Fibroblast of skin of scalp (primary cell): ENCODE data around the gene SUCLG2.

Experiments used
- DNase-seq: peaks from one replicate; pipeline ENCODE4 v3.0.0-alpha.2; 2013

Gene SUCLG2

DNA sequence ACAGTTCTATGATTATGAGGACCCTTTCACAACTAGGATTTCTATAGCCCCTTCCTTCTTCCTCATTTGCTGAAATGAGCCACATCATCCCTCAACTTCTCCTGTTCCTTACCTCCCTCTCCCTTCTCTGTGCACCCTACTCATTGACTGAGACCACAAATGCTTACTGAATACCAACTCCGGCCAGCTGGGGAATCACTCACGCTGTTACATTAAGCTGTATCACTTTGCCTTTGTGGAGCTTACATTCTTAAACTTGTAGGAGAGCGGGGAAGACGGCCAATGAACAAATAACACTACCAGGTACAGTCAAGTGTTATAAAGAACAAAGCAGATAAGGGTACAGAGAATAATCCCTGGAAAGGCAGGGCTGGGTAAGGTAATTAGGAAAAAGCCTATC, 5.7 kb downstream of the SUCLG2 start:
- DNase-seq, result peak; percentile 19

DNA sequence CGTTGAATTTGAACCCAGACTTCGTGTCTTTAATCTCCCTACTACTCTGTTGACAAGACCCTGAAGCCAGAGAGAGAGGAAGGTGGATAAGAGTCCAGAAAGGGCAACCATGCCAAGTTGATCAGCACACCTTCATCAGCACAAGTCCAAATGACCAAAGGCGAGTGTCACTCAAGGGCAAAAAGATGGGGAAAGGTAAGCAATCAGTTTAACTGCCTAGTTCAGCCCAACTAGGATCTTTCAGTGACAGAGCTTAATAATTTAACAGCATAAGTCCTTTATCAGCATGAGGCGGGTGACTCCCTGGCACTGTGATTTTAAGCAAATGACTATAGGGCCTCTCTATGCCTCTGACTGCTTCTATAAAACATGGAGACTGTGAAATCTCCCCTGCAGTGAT, 6.2 kb downstream of the SUCLG2 start:
- DNase-seq, result no peak

DNA sequence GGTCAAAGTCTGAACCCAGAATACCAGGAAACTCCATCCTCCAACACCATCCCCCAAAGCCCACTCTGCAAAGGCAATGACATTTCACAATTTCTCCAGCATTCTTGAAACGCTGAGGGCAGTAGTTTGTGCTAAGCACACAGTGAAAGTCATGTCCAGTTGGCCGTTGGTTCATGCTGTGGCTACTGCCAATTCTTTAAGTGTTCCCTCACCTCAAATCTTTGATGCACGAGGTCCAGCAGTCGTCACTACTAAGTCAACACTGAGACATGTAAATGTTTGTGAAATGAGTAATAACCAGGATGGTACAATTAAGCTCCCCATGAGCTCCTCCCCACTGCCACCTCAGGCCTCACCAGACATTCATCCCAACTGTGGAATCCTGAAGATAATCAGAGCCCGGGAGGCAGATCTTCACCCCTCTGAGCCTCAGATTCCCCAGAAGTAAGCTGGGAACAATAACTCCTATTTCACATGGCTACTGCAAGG, 7.0 kb downstream of the SUCLG2 start:
- peak; percentile 94 for DNase-seq

DNA sequence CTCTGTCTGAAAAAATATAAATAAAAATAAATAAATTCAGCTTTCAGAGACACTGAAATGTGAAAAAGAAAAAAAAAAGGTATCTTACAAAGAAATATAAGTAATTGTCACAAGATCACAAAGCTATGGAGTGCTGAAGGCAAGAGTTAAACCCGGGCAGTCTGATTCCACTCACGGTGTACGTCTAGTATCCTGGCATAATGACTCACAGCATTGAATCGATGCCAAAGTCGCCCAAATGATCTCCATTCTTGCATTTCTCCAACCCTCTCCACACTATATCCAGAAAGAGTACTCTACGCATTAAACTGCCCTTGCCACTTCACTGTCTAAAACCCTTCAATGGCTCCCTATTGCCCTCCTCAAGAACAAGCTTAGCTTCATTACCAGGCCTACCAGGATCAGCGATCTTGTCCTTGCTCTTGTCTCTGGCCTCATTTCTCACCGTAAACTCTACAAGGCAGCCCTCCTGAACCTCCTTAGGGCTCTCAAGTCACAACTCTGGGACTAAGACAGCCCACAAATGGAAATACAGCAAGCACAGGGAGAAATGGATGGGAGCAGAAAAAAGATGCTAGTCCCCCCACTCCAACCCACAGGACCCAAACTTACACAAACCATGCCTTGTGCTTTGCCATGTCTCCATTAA, 7.7 kb downstream of the SUCLG2 start:
- peak; percentile 27 for DNase-seq

DNA sequence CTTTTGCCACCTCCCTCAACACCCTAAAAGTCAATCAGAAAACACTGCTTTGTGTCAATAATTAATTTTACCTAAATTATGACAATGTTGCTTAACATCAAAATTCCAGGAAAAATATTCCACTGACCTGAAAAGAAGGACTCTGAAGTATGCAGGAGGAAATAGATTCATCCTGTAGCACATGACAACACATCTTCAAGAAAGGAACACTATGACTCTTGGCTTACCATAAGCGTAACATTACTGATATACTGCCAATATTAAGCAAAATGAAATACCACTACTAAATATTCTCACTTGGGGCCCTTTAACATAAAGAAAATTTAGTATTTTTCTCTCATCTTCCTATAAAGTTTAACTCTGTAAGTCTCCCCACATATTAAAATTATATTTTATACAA, 9.6 kb downstream of the SUCLG2 start:
- no peak for DNase-seq

DNA sequence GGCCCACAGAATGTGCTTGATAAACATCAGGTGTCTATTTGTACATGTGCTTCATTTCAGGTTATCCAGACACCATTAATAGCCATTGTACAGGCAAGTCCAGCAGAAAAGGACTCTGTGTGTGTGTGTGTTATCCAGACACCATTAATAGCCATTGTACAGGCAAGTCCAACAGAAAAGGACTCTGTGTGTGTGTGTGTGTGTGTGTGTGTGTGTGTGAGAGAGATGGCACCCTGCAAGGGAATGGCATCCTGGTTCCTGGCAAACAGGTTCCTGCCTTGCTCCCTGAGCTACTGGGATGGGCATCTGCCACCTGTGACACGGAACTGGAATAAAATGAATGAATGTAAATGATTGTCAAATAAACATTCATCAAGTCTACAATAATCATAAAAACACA, 11.7 kb downstream of the SUCLG2 start:
- no peak for DNase-seq

DNA sequence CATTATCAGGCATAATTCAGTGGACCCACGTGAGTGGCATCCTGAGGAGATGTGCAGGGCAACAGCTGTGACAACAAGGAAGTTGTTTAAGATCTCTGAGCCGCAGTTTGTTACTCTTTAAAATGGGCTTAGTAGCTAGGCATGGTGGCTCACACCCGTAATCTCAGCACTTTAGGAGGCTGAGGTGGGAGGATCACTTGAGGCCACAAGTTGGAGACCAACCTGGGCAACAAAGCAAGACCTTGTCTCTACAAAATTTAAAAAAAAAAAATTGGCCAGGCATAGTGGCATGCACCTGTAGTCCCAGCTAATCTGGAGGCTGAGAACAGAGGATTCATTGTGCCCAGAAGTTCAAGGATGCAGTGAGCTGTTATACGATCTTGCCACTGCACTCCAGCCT, 12.2 kb downstream of the SUCLG2 start:
- no peak for DNase-seq

DNA sequence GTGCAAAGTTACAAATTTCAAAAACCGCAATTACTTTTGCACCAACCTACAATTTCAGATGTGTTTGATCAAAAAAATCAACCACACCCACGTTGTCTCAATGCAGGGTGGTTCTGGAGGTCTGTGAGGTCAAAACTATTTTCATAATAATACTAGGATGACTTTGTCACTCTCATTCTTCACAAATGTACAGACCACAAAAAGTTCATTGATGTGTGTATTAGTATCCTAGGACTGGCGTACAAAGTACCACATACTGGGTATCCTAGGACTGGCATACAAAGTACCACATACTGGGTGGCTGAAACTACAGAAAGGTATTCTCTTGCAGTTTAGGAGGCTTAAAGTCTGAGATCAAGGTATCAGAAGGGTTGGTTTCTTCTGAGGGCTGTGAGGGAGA, 13.0 kb downstream of the SUCLG2 start:
- no peak for DNase-seq

DNA sequence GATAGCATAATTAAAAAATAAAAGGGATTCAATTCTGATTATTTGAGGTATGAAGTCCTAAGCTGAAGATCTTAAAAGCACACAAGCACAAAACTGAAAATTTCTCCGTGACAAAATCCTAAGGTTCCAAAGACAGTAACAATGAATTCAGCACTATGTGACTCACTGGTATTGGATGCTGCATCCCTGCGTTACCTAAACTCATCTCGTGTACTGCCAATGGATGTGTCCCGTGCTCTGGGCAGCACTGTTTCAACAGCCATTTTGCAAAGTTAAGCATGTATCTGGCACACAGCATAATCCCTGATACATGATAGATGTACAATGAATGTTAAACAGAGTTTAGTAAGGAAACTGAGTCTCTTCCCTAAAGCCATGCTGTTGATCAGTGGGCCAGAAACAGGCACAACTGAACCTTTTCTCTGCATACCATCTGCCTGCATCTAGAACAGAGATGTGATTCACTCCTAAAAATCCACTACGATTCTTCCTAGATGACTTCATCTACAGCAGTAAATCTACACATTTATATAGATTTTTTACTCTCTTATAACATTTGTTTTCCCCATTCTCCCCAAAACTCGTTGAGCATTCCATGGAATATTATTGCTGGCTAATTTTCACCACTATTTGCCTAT, 14.3 kb downstream of the SUCLG2 start:
- peak; percentile 34 for DNase-seq

DNA sequence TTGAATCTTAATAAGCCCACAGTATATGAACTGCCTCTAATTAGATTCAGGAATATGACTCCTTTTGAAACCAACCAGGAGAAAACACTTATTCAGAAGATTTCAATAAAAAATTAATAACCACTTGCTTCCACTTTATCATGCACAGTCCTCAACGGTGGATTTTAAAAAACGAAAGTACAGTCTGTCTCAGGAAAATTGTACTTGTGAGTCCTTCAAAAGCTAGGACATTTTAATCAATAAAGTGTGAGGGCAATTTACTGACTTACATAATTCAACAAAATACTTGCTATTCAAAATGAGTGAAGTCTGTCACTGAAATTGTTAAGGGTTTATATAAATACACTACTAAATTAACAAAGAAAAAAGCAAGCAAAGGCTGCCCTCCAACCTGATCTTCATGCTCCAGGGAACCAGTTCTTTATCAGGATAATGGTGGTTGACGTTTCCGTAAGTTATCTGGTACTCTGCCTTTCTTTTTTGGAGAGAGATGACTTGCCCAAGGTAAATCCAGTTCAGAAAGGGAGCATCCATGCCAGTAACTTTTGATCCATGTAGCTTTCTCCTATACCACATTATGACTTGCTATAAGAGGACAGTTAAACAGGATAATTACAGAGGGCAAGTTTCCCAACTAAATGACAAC, 17.0 kb downstream of the SUCLG2 start:
- no peak for DNase-seq

DNA sequence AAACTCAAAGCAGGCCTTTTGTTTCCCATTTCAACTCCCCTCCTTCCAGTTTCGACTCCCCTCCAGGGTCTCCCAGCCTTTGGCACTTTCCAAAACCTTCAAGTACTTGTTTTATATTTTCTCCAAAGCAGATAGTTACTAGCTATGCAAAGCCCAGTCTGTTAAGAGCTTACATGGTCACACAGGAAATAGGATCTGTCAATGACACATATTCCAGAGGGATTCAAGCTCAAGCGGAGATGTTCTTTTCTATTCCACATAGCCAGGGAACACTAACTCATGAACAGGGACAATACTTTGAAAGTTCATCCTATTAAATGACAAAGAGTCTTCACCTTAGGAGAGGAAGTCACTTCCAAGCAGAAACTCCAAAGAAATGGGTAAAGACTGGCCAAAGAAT, 18.6 kb downstream of the SUCLG2 start:
- DNase-seq, result peak; percentile 32

DNA sequence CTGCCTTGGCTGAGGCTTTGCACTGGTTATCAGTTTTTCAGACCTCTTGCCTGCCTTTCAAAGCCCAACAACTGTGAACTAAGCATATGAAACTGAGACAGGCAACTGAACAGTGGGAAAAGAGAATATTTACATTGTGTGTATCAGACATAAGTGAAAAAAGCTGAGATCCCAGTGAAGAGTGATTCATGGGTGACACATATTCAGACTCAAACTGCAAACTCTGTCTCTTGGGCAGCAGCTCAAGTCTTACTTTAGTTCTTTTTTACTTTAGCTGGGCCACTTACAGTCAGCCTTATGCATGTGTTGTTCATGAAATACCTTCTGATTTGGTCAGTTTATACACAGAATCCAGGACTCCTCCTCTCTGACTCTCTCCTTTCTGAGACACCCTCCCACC, 19.2 kb downstream of the SUCLG2 start:
- peak; percentile 88 for DNase-seq

DNA sequence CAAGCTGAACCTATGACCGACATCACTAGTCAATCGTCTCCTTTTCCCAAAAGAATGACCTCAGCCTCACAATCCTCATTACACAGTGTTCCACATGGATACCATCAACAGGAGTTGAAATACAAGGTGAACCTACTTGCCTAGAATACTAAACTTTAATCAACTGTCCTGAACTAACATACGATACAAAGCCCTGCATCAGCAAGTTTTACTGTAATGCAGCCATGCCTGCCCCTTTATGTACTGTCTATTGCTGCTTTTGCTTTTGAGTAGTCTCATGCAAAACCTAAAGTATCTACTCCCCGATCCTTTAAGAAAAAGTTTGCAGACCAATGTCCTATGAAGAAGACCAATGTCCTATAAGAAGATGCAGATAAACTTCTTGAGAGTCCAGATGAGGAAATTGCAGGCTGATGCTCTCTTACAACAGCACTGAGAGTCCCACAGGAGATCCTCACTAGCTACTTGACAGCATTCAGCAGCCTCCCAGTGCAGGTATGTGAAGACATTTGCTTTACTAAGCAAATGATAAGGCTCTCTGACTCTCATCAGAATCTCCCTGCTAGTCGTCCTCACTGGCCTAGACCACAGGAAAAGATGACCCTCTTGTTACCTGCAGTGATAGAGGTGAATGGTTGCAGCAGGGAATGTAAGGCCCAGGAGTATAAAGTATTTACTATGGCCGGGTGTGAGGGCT, 23.6 kb downstream of the SUCLG2 start:
- no peak for DNase-seq

DNA sequence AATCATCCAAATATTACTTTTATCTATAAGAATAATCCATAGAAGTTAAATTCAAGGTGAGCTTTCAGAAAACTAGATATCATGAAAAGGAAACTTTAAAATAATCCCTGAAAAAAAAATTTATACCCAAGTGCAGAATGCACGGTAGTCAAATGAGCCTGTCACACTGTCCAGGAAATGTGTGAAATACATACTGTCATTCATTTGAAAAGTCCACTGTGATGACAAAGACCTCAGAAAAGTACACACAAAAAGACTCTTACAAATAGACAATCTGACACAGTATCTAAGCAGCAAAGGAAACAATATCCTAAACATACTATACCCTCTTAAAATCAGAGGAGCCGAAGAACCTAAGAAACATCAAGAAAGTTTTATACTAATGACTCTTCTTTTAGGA, 29.7 kb downstream of the SUCLG2 start:
- DNase-seq, result no peak

DNA sequence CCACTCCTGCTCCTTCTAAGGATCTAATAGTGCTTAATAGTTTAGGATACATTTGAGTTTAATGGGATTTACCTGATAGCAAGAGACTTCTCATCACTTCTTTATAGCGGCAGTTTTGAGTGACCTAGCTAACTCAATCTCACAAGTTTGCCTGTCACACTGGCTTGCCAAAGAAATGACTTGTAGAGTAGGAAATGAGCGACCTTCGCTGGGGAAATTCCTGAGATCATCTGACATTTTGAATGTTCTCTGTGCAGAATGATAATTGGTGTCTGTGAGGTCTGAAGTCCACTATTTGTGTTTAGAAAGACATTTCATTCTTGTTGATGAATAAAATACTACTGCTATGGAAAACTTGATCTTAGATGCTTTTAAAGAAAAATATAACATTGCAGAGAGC, 30.3 kb downstream of the SUCLG2 start:
- DNase-seq, result no peak

DNA sequence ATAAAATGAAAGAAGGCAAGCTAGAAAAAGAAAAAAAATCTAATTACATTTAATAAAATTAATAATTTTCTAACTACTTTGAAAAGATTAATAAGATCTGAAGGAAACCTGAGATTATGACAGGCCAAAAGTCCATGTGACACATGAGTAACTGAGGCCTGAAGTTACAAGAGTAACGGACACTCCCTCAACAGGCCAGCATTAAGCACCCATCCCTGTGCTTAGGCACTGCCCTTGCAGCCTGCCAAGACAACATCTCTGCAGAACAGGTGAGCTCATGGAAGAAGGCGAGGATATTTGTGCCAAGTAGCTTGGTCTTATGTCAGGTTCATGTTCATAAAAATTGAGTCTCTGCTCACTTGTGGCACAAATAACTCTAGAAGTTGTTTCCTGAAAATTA, 31.8 kb downstream of the SUCLG2 start:
- no peak for DNase-seq

DNA sequence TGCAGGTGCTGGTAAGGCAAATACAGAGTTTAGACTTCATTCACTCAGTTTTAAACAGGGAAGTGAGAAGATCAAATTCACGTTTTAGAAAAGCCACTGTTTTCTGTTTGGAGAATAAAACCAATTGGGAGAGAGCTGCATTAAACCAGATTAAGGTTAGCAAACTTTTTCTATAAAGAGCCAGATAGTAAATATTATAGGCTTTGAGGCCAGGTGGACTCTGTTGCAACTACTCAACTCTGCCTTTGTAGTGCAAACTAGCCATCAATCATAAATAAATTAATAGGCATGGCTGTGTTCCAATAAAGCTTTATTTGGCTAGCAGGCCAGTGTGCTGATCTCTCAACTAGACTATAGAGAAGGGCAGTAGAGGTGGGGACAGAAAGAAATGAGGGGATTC, 33.5 kb downstream of the SUCLG2 start:
- DNase-seq, result no peak

DNA sequence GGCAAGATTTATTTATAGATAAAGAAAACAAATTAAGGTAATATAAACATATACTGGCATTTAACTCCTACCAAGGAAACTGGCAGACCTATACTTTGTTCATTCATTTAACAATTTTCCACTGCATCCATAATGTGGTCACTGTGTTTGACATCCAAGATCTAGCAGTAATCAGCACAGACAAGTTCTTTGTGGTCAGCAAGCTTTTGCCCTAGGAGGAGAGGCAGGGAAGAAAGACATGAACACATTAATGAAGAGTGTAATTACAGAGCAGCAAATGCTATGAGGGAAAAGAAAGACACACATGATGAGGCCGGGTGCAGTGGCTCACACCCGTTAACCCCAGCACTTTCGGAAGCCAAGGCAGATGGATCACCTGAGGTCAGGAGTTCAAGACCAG, 34.4 kb downstream of the SUCLG2 start:
- no peak for DNase-seq

DNA sequence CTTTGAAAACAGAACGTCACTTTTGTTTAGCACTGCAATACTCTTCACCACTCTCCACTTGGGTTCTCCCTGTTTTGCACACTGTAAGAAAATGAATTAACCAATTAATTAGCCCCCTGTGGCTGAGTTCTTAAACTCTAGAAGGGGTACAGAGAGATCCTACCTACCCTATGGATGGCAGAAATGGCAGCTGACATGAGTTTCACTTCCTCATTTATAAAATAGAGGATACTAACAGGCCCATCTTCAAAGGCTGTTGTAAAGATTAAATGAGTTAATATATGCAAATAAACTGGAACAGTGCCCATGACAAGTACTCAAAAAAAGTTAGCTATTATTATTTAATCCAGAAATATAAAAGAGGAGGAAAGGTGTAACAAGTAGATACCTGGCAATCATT, 36.9 kb downstream of the SUCLG2 start:
- DNase-seq, result no peak

DNA sequence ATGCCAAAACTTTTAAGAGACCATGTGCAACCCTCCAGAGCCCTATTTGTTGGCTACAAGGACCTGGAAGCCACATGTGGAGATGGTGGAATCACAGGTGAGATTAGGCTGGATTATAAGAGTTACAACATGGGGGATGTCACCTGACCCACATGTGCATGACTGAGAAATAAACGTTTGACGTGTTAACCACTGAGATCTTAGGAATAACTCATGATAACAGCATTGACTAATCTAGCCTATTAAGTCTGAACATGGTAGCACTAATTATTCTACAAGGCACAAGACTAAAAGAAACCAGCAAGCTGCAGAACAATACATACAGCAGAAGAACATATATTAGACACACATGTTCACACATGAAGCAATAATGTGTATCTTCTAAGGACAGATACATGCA, 38.4 kb downstream of the SUCLG2 start:
- DNase-seq, result no peak

DNA sequence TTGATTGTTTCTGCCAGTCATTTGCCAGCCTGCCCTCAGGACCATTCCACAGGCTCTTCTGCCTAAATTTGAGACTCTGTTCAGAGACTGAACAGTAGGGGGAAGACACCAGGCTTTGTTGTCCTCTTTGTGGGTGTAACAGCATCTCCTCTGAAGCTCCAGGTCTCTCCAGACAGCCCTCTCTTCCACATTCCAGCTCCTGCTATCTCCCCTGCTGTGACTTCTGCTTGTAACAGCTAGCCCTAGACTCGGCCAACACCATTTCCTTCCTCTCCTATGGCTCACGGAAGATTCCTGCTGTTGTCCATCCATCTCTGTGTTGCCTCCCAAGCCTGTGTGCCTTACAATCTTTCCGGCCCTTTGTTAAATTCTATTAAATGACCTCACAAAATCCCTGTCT, 40.2 kb downstream of the SUCLG2 start:
- DNase-seq, result peak; percentile 37

DNA sequence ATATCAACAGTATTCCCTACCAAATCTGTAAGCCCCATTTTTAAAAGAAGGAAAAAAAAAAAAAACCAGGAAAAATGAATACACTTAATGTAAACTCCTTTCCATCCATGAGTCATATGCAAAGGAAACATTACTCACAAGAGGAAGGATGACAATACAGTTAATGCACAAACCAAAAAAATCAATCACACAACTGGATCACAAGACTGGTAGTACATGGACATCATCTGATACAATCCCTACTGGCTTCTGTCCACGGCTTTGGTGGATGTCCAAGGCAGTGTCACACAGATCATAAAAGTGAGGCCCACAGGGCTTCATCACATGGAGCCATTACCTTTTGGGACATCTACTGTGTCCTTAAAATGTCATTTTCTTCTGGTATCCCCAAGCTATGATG, 44.0 kb downstream of the SUCLG2 start:
- peak; percentile 74 for DNase-seq

DNA sequence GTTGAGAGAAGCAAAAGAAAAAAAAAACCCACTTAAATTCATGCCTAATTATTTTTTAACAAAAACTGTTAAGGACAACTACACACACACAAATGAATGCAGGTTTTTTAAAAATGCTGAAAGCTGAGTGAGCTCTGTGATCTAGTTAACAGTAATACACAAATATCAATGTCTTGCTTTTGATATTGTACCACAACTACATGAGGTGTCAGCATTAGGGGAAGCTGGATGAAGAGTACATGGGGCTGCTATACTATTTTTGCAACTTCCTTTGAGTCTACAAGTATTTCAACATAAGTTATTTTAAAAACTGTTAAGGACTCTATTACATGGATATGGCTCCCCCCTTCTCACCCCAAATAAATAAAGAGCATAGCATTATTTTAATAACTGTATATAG, 44.7 kb downstream of the SUCLG2 start:
- no peak for DNase-seq

DNA sequence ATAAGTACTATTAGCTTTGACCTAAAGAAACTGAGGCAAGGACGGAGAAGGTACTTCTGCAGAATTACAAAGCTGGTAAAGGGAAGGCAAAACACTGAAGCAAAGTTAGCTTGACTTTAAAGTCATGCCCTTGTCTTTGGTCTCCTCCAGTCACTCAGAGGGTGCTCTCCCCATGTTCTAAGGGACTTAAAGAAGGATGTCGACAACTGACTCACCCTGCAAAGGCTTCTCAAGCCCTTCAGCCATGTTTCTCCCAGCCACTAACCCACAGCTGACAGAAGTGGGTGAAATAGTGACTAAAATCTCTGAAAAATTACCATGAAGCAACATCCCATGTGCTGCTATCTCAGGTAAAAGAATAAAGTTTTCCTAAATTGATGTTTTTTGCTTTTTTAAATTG, 46.4 kb downstream of the SUCLG2 start:
- DNase-seq, result no peak
